ENCODE data around the gene RBM24. TPM values are rescaled to one million over a fixed set of nuclear protein-coding genes. Genes with fewer than 3 reads are reported as not detected.
"Not testable (repeated sequence)": the region's sequence is repeated elsewhere in the genome, so short reads cannot be mapped to it uniquely, and the experiment has no call there.

The RBM24 gene
- total RNA-seq, 1 experiment from 2014 or later: 2.4 TPM

- in situ Hi-C loops (cut with HindIII; ENCODE audit: low pct_unique_long_range_greater_than_20kb, low sequenced_read_pairs): no loop called here
- no peak for DNase-seq (ENCODE audit: low read depth)
These were observed 628 bp downstream of the RBM24 start for GRCh38 chr6:17281497-17282481.

DNA sequence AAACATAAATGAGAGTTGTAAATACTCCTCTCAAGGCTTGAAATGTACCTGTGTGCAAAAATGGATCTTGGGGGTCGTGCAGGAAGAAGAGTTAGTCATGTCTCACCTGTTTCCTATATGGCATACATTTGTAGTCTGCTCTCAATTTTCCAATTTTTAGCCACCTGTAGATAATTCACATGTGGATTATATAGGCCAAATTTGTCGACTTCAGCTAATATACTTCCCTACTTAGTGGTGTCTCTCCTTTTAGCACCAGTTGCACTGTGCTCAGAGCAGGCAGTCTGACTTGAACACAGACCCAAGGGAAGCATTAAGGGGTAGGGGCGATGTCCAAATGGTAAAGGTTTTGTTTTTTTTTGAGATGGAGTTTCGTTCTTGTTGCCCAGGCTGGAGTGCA, 1.9 kb downstream of the RBM24 start:
- DNase-seq (ENCODE audit: low read depth): no peak
- in situ Hi-C loops (cut with HindIII; ENCODE audit: low pct_unique_long_range_greater_than_20kb, low sequenced_read_pairs): no loop called here

GRCh38 chr6:17289630-17290061, 8.5 kb downstream of the RBM24 start:
- in situ Hi-C loops (cut with HindIII; ENCODE audit: low pct_unique_long_range_greater_than_20kb, low sequenced_read_pairs): no loop called here
- DNase-seq (ENCODE audit: low read depth): no peak

GRCh38 chr6:17291778-17292177, 10.6 kb downstream of the RBM24 start:
- in situ Hi-C loops (cut with HindIII; ENCODE audit: low pct_unique_long_range_greater_than_20kb, low sequenced_read_pairs): no loop called here
- no peak for DNase-seq (ENCODE audit: low read depth)

DNA sequence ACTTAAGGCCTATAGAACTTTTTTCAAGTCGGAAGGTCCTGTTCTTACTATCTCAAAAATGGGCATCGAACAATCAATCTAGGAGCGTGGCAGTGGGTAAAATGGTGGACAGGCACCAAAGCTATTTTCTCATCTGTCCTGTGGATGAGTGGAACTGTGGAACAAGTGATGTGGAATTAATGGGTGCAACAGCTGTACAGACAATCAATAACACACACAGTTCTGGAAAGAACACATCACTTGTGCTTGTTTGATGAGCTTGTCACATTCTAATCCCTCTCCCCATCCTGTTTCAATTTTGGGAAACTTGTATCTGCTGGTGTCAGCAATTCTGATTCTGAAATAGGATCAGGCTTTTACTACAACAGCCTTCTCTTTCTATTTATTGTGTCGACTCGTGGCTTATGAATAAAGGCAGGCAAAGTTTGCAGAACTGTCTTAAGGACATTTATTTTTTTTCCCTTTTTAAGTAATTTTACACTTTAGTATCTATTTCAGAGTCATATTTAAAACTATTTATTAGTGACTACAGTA, 11.5 kb downstream of the RBM24 start:
- in situ Hi-C loops (cut with HindIII; ENCODE audit: low pct_unique_long_range_greater_than_20kb, low sequenced_read_pairs): no loop called here
- no peak for DNase-seq (ENCODE audit: low read depth)

DNA sequence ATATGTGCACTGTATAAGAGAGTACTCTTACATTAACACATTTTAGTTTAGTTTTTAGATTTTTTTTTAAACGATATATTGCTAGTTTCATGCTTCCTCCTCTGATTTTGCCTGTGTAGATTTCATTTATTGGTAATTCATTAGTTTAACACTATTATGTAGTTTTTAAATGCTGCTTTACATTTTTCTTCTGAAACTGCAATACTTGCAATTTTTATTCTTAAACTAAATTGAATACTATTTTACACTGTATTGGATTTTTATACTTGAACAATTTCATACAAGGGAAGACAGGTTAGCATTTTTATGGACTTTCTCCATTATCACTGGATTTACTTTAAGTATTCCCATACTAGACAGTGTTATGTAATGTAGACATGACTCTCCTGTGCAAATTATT, 12.2 kb downstream of the RBM24 start:
- DNase-seq (ENCODE audit: low read depth): no peak
- in situ Hi-C loops (cut with HindIII; ENCODE audit: low pct_unique_long_range_greater_than_20kb, low sequenced_read_pairs): no loop called here

- in situ Hi-C loops (cut with HindIII; ENCODE audit: low pct_unique_long_range_greater_than_20kb, low sequenced_read_pairs): no loop called here
These were observed 16.3 kb downstream of the RBM24 start for GRCh38 chr6:17297271-17298080.

GRCh38 chr6:17298257-17298656, 17.1 kb downstream of the RBM24 start:
- DNase-seq (ENCODE audit: low read depth): no peak
- in situ Hi-C loops (cut with HindIII; ENCODE audit: low pct_unique_long_range_greater_than_20kb, low sequenced_read_pairs): no loop called here

More at GRCh38 chr6:17297271-17298080, 16.3 kb downstream of the RBM24 start:
- DNase-seq (ENCODE audit: low read depth): no peak

- in situ Hi-C loops (cut with HindIII; ENCODE audit: low pct_unique_long_range_greater_than_20kb, low sequenced_read_pairs): no loop called here
- DNase-seq (ENCODE audit: low read depth): no peak
These were observed 18.1 kb downstream of the RBM24 start for GRCh38 chr6:17299222-17299621.

- in situ Hi-C loops (cut with HindIII; ENCODE audit: low pct_unique_long_range_greater_than_20kb, low sequenced_read_pairs): no loop called here
- no peak for DNase-seq (ENCODE audit: low read depth)
These were observed 18.6 kb downstream of the RBM24 start for GRCh38 chr6:17299750-17300149.

GRCh38 chr6:17300637-17301036, 19.5 kb downstream of the RBM24 start:
- in situ Hi-C loops (cut with HindIII; ENCODE audit: low pct_unique_long_range_greater_than_20kb, low sequenced_read_pairs): no loop called here
- DNase-seq (ENCODE audit: low read depth): no peak

- in situ Hi-C loops (cut with HindIII; ENCODE audit: low pct_unique_long_range_greater_than_20kb, low sequenced_read_pairs): no loop called here
- DNase-seq (ENCODE audit: low read depth): no peak
These were observed 22.3 kb downstream of the RBM24 start for GRCh38 chr6:17303444-17303843.

DNA sequence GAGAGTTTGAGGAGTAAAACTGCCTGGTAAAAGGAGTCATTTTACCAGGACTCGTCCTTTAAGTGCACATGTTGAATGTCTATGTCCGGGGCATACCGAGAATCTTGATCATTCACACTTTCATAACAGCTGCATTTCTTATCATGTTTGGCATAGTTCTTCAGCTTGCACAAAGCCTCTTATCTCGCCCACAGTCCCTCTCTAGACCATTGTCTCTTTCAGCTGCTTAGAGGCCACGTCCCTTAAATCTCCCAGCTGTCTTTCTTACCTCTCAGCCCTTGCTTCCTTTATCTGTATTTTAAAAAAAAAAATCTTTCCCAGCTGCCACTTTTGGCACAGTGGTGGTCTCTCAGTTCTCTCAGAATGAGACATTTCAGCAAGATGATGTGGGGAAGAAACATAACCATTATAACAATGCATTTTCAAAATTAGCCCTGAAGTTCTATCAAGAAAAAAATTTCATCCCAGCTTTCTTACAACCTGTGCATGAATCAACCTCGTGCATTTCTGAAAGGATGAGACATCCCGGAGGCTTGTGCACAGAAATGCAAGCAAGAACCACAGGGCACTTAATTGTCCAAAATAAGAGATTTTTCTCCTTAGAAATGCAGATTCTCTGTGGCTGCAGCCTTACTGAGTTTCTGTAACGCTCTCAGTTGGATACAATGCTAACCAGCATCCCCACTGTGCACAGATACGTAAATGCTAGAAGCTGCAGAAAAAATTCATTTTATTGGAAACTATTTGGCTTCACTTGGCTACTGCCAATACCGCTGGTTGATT, 24.2 kb downstream of the RBM24 start:
- in situ Hi-C loops (cut with HindIII; ENCODE audit: low pct_unique_long_range_greater_than_20kb, low sequenced_read_pairs): no loop called here
- DNase-seq (ENCODE audit: low read depth): no peak

DNA sequence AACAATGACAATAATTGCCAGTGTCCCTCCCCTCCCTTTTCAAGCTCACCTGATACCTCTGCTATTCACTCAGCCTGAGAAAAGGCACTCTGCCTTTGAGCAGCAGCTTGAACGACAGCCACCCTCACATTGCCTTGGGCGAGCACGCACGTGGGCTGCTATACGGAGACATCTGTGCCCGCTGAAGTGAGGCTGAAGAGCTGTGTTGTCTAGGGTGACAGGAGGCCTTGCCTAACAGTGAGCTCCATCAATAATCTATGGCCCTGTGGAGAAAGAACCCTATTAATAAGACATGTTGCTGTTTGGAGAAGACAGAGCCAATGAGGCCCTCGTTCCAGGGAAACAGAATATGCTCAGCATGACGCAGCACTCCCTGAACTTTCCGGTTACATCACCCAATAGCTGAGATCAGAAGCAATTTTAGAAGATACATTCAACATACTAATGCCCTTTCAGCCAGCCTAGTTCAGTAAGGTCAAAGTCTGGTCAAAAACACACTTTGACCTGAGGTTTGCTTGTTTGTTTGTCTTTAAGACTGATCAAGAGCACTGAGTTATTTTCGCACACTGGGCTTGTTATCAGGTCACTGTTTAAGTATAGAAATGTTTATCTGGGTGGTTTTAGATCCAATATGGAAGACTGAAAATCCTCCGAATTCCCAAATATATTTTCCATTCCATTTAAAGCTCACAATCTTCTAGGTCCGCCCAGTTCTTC, 30.6 kb downstream of the RBM24 start:
- peak; percentile 88 for DNase-seq (ENCODE audit: low read depth)
- in situ Hi-C loops (cut with HindIII; ENCODE audit: low pct_unique_long_range_greater_than_20kb, low sequenced_read_pairs): no loop called here

DNA sequence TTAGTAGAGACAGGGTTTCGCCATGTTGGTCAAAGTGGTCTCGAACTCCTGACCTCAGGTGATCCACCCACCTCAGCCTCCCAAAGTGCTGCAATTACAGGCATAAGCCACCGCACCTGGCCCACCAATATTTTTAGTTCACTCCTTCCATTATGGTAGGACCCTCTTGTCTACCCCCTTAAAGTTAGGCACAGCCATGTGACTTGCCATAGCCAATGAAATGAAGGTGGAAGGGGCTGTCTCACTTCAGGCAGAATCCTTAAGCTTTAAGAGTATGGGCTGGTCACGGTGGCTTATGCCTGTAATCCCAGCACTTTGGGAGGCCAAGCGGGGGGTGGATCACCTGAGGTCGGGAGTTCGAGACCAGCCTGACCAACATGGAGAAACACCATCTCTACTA, 32.1 kb downstream of the RBM24 start:
- in situ Hi-C loops (cut with HindIII; ENCODE audit: low pct_unique_long_range_greater_than_20kb, low sequenced_read_pairs); DNase-seq (ENCODE audit: low read depth): not testable (repeated sequence)

DNA sequence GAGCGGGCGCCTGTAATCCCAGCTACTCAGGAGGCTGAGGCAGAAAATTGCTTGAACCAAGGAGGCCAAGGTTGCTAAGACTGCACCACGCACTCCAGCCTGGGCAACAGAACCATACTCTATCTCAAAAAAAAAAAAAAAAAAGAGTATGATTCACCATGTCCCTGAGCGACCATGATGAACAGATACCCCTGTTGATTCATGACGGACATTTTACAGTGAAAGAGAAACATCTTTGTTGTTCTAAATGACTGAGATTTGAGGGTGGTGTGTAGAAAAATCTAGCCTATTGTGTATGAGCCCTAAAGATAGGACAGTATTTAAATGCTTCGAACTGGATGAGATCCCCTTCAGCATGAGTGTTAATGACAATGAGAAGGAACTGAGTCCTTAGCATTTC, 32.8 kb downstream of the RBM24 start:
- peak; percentile 8 for DNase-seq (ENCODE audit: low read depth)
- in situ Hi-C loops (cut with HindIII; ENCODE audit: low pct_unique_long_range_greater_than_20kb, low sequenced_read_pairs): no loop called here

DNA sequence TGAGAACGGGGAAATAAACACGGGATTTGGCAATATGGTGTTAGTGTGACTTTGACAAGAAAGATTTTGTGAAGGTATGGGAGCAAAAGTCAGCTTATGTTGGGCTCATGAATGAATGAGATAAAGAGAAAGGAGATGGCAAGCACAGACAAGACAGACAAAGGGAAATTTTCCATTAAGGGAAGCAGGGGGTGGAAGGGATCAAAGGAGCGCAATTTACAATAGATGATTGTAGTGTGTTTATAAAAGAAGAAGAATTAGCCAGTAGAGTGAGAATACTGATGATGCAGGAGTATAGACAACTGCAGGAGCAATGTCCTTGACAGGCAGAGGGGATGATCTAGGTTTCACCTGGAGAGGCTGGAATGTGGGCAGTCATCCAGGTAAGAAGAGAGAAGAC, 34.1 kb downstream of the RBM24 start:
- DNase-seq (ENCODE audit: low read depth): no peak
- in situ Hi-C loops (cut with HindIII; ENCODE audit: low pct_unique_long_range_greater_than_20kb, low sequenced_read_pairs): no loop called here
